Fibroblast of the aortic adventitia (primary cell): ENCODE data around the gene MX2. TPM values are rescaled to one million over a fixed set of nuclear protein-coding genes. Genes with fewer than 3 reads are reported as not detected.

ENCODE experiments used
- DNase-seq: peaks from one replicate; pipeline ENCODE4 v3.0.0-alpha.2; 2010; ENCODE audit warnings: low read depth
- H3K4me3 ChIP-seq: 2 replicates; pipeline ENCODE4 v1.5.1; 2011; ENCODE audit warnings: low read depth, mild to moderate bottlenecking, control low read depth, low read length, moderate library complexity
- total RNA-seq: library from RNA; depleted of rRNA; stranded (reverse); fragments of >200 nt; gene quantifications from 2 replicates; pipeline ENCODE4 v1.2.3, GENCODE V29; 2012; ENCODE audit warnings: low replicate concordance
- TF ChIP-seq, protein P1 (sequence below): IDR thresholded peaks from 2 replicates; pipeline ENCODE4 v1.5.1; 2011; ENCODE audit warnings: mild to moderate bottlenecking, low read length, control low read depth, inconsistent platforms; ENCODE audit not compliant: insufficient read depth

Gene MX2
- total RNA-seq, 1 donor, result 4.2 TPM

DNA sequence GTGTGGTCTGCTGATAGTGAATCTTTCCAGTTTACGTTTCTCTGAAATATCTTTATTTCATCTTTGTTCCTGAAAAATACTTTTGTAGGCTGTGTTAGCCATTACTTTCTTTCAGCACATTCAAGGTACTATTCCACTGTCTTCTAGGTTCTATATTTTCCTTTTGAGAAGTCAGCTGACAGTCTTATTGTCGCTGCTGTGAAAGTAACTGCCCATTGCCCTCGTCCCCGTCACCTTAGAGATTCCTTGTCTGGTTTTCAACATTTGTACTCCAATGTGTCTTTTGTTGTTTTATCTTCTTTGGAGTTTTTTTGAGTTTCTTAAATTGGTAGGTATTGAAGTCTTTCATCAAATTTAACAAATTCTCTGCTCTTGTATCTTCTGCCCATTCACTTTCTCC is 19.8 kb upstream of the MX2 start:
- TF ChIP-seq, protein P1, sequence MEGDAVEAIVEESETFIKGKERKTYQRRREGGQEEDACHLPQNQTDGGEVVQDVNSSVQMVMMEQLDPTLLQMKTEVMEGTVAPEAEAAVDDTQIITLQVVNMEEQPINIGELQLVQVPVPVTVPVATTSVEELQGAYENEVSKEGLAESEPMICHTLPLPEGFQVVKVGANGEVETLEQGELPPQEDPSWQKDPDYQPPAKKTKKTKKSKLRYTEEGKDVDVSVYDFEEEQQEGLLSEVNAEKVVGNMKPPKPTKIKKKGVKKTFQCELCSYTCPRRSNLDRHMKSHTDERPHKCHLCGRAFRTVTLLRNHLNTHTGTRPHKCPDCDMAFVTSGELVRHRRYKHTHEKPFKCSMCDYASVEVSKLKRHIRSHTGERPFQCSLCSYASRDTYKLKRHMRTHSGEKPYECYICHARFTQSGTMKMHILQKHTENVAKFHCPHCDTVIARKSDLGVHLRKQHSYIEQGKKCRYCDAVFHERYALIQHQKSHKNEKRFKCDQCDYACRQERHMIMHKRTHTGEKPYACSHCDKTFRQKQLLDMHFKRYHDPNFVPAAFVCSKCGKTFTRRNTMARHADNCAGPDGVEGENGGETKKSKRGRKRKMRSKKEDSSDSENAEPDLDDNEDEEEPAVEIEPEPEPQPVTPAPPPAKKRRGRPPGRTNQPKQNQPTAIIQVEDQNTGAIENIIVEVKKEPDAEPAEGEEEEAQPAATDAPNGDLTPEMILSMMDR, result no peak
- DNase-seq, result no peak
- no peak overlapping the region for H3K4me3 ChIP-seq

DNA sequence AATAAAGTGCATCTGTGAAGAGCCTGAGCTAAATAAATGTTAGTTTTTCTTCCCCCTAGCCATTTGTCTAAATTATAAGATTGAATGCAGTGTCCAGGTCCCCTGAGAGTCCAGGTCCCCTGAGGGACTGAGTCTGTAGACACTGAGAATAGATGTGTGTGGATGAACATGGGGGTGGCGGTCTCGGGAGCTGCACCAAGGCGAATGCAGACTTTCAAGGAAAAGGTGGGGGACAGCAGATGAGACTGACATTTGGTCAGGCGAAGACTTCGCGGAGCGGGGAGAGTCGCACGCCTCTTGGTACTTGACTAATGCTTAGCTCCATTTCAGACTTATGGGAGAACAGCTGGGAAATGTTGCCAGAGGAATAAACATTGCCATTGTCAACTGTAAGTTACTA is 17.7 kb upstream of the MX2 start:
- DNase-seq, result no peak
- TF ChIP-seq, protein P1, result no peak
- no peak overlapping the region for H3K4me3 ChIP-seq

DNA sequence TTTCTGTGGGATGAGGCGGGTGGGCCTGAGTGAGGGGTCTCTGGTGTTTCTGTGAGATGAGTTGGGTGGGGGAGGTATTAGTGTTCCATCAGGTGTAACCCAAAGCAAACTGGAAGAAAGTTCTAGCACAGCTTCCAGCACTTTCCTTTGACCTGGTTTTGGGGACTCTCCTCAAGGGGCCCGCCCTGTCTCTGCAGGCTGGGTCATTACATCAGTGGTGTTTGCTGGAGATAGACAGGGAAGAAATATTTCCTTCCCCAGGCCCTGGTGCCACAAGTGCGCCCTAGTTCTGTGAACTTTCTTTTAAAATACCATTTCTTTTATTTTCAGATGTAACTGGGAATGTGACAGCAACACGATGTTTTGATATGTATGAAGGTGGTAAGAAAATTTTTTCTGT is 16.5 kb upstream of the MX2 start:
- DNase-seq, result no peak
- no peak overlapping the region for H3K4me3 ChIP-seq
- TF ChIP-seq, protein P1, result no peak

DNA sequence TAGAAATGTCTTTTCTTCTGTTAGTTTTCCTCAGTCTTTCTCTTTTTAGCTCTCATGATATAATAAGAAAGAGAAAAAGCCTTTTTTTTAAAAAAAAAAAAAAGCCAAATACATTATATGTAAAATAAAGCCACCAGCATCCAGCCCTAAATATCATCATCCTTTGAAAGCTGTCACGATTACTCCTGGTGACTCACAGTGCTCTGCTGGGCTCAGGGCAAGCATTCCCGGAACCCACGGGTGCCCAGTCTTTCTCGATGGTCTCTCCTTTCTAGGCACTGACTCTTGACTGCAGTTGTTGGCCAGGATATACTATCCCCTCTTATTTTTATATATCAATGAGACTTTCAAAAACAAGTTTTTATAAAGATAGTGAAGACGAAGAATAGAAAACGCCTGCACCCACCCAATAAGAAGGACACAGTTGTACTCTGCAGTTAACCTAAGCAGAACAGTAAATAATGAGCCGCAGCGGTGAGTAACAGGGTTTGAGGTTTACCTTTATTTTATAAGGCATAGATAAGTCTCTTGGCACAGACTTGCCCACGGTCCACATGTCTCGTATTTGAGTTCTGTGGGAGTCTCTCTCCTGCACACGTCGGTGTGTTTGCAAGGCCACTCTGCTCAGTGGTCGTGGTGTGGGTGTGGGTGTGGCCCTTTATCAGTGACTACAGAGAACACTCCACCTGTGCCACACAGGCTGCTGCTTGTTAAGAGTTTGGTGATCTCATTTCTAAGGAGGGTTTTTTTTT is 15.7 kb upstream of the MX2 start:
- DNase-seq, result no peak
- TF ChIP-seq, protein P1, result no peak
- H3K4me3 ChIP-seq, result no peak overlapping the region

DNA sequence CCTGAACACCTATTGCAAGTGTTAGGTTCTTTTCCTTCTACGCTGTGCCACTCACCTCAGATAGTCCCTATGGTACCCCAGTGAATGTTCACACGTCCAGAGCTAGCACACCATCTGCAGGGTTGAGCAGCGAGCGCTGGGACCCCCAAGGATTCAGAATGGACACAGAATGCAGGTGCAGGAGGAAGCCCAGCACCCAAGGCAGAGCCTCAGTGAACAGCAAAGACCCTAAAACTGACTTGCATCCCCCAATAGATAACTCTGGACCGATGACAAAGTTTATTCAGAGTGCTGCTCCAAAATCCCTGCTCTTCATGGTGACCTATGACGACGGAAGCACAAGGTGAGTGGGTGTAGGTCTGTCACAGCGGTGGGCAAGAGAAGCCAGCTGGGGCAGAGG is 15.1 kb upstream of the MX2 start:
- TF ChIP-seq, protein P1, result no peak
- no peak overlapping the region for H3K4me3 ChIP-seq
- no peak for DNase-seq

DNA sequence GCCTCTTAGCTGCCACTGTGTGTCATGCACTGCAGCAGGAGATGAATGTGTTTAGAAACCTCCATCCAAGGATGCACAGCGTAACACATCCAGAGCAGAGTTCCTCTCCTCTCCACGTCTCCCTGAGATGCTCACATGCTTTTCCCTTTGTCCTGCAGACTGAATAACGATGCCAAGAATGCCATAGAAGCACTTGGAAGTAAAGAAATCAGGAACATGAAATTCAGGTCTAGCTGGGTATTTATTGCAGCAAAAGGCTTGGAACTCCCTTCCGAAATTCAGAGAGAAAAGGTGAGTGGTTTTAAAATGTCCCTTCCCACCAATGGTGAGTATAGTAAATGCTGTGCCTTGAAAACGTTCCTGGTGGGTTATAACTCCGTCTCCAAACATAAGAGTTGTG is 13.4 kb upstream of the MX2 start:
- no peak overlapping the region for H3K4me3 ChIP-seq
- no peak for DNase-seq
- TF ChIP-seq, protein P1, result no peak

DNA sequence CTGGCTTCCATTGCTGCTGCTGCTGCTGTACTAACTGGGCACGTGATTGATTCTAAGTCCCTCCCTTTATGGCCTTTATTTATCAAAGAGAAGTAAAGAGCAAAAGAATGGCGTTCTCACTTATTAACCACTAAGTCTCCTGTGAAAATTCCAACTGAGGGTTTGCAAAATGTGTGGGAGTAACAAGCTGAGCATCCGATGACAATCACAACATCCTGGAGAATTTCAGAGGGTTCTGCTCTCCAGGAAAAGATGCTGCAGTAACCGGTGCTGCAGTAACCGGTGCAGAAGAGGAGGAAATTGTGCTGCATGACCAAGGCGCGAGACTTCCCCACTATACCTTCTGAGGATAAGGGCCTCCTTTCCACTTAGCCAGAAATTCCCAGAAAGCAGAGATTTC is 12.7 kb upstream of the MX2 start:
- DNase-seq, result no peak
- TF ChIP-seq, protein P1, result no peak
- H3K4me3 ChIP-seq, result no peak overlapping the region
